ENCODE data around the gene SYNGR1.

DNA sequence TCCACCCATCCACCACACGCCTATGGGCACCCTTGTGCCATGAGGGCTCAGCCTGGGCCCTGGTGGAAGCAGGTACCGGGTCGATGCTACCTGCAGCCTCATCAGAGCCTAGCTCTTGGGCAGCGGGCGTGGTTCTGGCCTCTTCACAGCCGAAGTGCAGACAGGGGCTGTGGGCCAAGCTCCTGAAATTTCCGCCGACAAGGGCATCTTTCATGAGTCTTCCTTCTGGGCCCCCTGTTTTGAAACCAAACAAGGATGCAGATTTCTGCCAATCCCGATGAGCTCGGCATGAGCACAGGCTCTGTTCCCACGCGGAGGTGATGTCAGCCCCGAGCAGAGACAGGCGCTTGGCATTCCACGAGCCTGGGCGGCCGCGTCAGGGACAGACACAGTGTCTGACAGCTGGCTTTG is 84.5 kb downstream of the SYNGR1 start:
- TF ChIP-seq EZH2 (IDR thresholded peaks at IDR 0.05; ENCODE audit: low read length, missing control alignments): no peak
- TF ChIP-seq, protein P1, sequence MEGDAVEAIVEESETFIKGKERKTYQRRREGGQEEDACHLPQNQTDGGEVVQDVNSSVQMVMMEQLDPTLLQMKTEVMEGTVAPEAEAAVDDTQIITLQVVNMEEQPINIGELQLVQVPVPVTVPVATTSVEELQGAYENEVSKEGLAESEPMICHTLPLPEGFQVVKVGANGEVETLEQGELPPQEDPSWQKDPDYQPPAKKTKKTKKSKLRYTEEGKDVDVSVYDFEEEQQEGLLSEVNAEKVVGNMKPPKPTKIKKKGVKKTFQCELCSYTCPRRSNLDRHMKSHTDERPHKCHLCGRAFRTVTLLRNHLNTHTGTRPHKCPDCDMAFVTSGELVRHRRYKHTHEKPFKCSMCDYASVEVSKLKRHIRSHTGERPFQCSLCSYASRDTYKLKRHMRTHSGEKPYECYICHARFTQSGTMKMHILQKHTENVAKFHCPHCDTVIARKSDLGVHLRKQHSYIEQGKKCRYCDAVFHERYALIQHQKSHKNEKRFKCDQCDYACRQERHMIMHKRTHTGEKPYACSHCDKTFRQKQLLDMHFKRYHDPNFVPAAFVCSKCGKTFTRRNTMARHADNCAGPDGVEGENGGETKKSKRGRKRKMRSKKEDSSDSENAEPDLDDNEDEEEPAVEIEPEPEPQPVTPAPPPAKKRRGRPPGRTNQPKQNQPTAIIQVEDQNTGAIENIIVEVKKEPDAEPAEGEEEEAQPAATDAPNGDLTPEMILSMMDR (conservative IDR thresholded peaks at IDR 0.05 in 1 of 2, IDR thresholded peaks at IDR 0.05 in 1 of 2; ENCODE audit: low read depth in 1 of 2, low read length in 2 of 2): no peak
